ENCODE data around the gene SLC14A1.
"Not testable (repeated sequence)": the region's sequence is repeated elsewhere in the genome, so short reads cannot be mapped to it uniquely, and the experiment has no call there.

SLC14A1 gene

GRCh38 chr18:45749918-45750689 is 26.1 kb downstream of the SLC14A1 start:
- Histone ChIP-seq H3K36me3 (no peaks in the 10 kb centered on the region), H3K4me3 (ENCODE audit: low read depth, low read length) (no peak overlapping the region), H3K27me3 (ENCODE audit: insufficient read depth, low read depth, severe bottlenecking) (peaks cover 81% of the 10 kb centered on the region), H3K9me3 (ENCODE audit: severe bottlenecking) (no peaks in the 10 kb centered on the region), H3K27ac (no peak overlapping the region)
- TF ChIP-seq, protein P1, sequence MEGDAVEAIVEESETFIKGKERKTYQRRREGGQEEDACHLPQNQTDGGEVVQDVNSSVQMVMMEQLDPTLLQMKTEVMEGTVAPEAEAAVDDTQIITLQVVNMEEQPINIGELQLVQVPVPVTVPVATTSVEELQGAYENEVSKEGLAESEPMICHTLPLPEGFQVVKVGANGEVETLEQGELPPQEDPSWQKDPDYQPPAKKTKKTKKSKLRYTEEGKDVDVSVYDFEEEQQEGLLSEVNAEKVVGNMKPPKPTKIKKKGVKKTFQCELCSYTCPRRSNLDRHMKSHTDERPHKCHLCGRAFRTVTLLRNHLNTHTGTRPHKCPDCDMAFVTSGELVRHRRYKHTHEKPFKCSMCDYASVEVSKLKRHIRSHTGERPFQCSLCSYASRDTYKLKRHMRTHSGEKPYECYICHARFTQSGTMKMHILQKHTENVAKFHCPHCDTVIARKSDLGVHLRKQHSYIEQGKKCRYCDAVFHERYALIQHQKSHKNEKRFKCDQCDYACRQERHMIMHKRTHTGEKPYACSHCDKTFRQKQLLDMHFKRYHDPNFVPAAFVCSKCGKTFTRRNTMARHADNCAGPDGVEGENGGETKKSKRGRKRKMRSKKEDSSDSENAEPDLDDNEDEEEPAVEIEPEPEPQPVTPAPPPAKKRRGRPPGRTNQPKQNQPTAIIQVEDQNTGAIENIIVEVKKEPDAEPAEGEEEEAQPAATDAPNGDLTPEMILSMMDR (IDR thresholded peaks at IDR 0.05; ENCODE audit: low read depth, low read length), result no peak
- DNase-seq, result no peak

GRCh38 chr18:45751766-45752165 is 27.8 kb downstream of the SLC14A1 start:
- Histone ChIP-seq H3K27ac (no peak overlapping the region), H3K9me3 (ENCODE audit: severe bottlenecking) (peaks cover 4% of the 10 kb centered on the region), H3K27me3 (ENCODE audit: insufficient read depth, low read depth, severe bottlenecking) (peaks cover 84% of the 10 kb centered on the region), H3K36me3 (no peaks in the 10 kb centered on the region), H3K4me3 (ENCODE audit: low read depth, low read length) (no peak overlapping the region)
- TF ChIP-seq, protein P1 (IDR thresholded peaks at IDR 0.05; ENCODE audit: low read depth, low read length), result no peak
- DNase-seq, result no peak

GRCh38 chr18:45752681-45753080 is 28.7 kb downstream of the SLC14A1 start:
- Histone ChIP-seq H3K36me3 (no peaks in the 10 kb centered on the region), H3K27ac (no peak overlapping the region), H3K9me3 (ENCODE audit: severe bottlenecking) (peaks cover 11% of the 10 kb centered on the region), H3K27me3 (ENCODE audit: insufficient read depth, low read depth, severe bottlenecking) (peaks cover 81% of the 10 kb centered on the region), H3K4me3 (ENCODE audit: low read depth, low read length) (no peak overlapping the region)
- TF ChIP-seq, protein P1 (IDR thresholded peaks at IDR 0.05; ENCODE audit: low read depth, low read length), result no peak
- no peak for DNase-seq

GRCh38 chr18:45753286-45753685 is 29.3 kb downstream of the SLC14A1 start:
- no peak for DNase-seq
- TF ChIP-seq, protein P1 (IDR thresholded peaks at IDR 0.05; ENCODE audit: low read depth, low read length), result no peak
- H3K27ac ChIP-seq, result no peak overlapping the region

GRCh38 chr18:45755934-45756333 is 32.0 kb downstream of the SLC14A1 start:
- Histone ChIP-seq H3K27me3 (ENCODE audit: insufficient read depth, low read depth, severe bottlenecking) (peaks cover 52% of the 10 kb centered on the region), H3K9me3 (ENCODE audit: severe bottlenecking) (peaks cover 25% of the 10 kb centered on the region), H3K36me3 (no peaks in the 10 kb centered on the region), H3K4me3 (ENCODE audit: low read depth, low read length) (no peak overlapping the region), H3K27ac (no peak overlapping the region)
- TF ChIP-seq, protein P1 (IDR thresholded peaks at IDR 0.05; ENCODE audit: low read depth, low read length), result no peak
- no peak for DNase-seq

More at GRCh38 chr18:45753286-45753685, 29.3 kb downstream of the SLC14A1 start:
- peaks cover 15% of the 10 kb centered on the region for H3K9me3 ChIP-seq (ENCODE audit: severe bottlenecking)
- H3K36me3 ChIP-seq, result no peaks in the 10 kb centered on the region
- no peak overlapping the region for H3K4me3 ChIP-seq (ENCODE audit: low read depth, low read length)
- peaks cover 75% of the 10 kb centered on the region for H3K27me3 ChIP-seq (ENCODE audit: insufficient read depth, low read depth, severe bottlenecking)

DNA sequence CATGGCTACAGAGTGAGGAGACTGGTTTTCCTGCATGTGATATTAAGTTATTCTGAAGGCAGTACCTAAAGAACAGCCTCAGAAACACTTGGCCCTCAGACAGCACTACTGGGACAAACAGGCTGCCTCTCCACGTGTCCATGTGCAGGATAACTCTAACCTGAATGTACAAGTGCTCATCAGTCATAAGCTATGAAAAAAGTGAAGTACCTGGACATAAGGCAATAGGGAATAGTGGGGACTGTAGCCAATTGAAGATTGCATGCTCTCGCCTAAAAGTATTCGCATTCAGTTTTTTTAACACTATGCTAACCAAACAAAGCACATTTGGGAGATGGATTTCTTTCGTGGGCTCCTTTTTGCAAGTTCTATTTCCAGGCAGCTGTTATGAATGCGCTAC is 33.0 kb downstream of the SLC14A1 start:
- Histone ChIP-seq H3K27ac (no peak overlapping the region), H3K36me3 (no peaks in the 10 kb centered on the region), H3K9me3 (ENCODE audit: severe bottlenecking) (peaks cover 25% of the 10 kb centered on the region), H3K4me3 (ENCODE audit: low read depth, low read length) (no peak overlapping the region), H3K27me3 (ENCODE audit: insufficient read depth, low read depth, severe bottlenecking) (peaks cover 49% of the 10 kb centered on the region)
- TF ChIP-seq, protein P1 (IDR thresholded peaks at IDR 0.05; ENCODE audit: low read depth, low read length), result no peak
- DNase-seq, result no peak

GRCh38 chr18:45757644-45758043 is 33.7 kb downstream of the SLC14A1 start:
- peaks cover 25% of the 10 kb centered on the region for H3K9me3 ChIP-seq (ENCODE audit: severe bottlenecking)
- H3K4me3 ChIP-seq (ENCODE audit: low read depth, low read length); DNase-seq; H3K36me3 ChIP-seq; H3K27ac ChIP-seq: not testable (repeated sequence)
- peaks cover 42% of the 10 kb centered on the region for H3K27me3 ChIP-seq (ENCODE audit: insufficient read depth, low read depth, severe bottlenecking)

Measured in WERI-Rb-1 (cell line).